Measurements from ENCODE around the gene YIPF5. TPM values are rescaled to one million over a fixed set of nuclear protein-coding genes. Genes with fewer than 3 reads are reported as not detected.

YIPF5 gene
- total and polyA plus RNA-seq, 7 donors = 12.3 to 44.6 (median 35.2) TPM

DNA sequence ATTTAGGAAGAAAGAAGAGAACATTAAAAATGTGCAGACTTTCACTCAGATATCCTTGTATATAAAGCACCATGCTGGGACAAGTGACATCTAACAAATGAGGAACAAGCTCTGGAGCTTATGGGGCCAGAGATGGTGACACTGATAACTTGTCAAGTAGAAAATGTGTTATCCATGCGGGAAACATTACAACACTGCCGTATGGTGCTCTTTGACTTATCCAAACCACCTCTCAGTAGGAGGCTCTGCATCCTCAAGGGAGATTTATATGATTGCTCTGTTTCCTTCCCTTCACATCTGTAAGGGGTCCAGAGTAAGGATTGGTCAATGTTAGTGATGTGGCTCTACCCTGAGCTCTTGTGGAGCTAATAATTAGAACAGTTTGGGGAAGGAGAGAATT is 23.7 kb upstream of the YIPF5 start:
- Histone ChIP-seq H3K4me3 (no peak overlapping the region), H3K36me3 (no peaks in the 10 kb centered on the region), H3K4me1 (no peaks in the 10 kb centered on the region), H3K27me3 (no peaks in the 10 kb centered on the region), H3K27ac (no peak overlapping the region), H3K9me3 (no peaks in the 10 kb centered on the region)
- no peak for DNase-seq
- intact Hi-C loops (cut with DNase I) = no loop called here
- TF ChIP-seq POLR2A (IDR thresholded peaks at IDR 0.05) (no peak), EP300 (IDR thresholded peaks at IDR 0.05) (no peak), CTCF (IDR thresholded peaks at IDR 0.05) (no peak), POLR2AphosphoS5 (IDR thresholded peaks at IDR 0.05) (no peak)
- 84 to 86% methylated on average over 2 of the region's 2 CpGs for WGBS, 2 donors

DNA sequence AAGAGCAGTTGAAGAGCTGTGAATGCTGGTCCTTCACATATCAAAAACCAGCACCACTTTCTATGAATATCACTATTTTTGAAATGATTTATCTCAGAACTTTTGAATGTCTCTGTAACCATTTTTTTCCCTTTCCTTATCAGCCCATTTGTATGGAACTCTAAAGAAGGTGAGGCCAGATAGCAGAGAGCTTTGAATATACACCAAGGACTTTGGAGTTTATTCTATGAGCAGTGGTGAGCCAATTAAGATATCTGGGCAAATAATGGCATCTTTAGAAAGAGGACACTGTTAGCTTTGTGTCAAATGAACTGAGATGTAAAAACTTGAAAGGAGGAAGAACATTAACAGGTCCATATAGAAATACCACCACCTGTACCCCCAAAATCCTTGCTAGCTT is 22.2 kb upstream of the YIPF5 start:
- DNase-seq = no peak
- no peak for TF ChIP-seq EP300 (IDR thresholded peaks at IDR 0.05)
- TF ChIP-seq POLR2AphosphoS5 (IDR thresholded peaks at IDR 0.05) = no peak
- no peak for TF ChIP-seq CTCF (IDR thresholded peaks at IDR 0.05)
- TF ChIP-seq POLR2A (IDR thresholded peaks at IDR 0.05) = no peak
- intact Hi-C loops (cut with DNase I) = no loop called here
- Histone ChIP-seq H3K9me3 (no peaks in the 10 kb centered on the region), H3K27me3 (no peaks in the 10 kb centered on the region), H3K27ac (no peak overlapping the region), H3K36me3 (no peaks in the 10 kb centered on the region), H3K4me3 (no peak overlapping the region), H3K4me1 (peaks cover 0 to 7% (median 6%) of the 10 kb centered on the region in 4 donors)

DNA sequence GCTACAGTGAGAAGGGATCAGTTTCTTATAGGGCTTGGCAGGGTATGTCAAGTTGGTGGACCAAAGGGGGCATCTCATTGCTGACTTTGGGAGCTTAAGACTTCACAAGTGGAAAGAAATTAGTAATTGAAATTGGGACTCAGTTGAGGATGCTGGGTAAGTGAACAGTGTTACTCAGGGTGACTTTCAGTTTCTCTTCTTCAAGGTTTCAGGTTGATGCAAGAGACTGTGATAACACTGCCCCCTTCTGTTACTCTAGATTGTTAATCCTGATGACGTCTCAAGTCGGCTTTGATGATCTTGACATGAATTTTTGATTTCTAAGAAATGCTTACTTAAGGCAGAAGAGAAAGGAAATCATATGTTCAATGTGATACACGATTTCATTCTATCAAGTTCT is 21.5 kb upstream of the YIPF5 start:
- Histone ChIP-seq H3K9me3 (no peaks in the 10 kb centered on the region), H3K27me3 (no peaks in the 10 kb centered on the region), H3K27ac (no peak overlapping the region), H3K4me1 (peaks cover 0 to 11% (median 8%) of the 10 kb centered on the region in 4 donors), H3K36me3 (no peaks in the 10 kb centered on the region), H3K4me3 (no peak overlapping the region)
- DNase-seq = no peak
- peak in 1 of 4 experiments; percentile 10 for TF ChIP-seq CTCF (IDR thresholded peaks at IDR 0.05)
- TF ChIP-seq EP300 (IDR thresholded peaks at IDR 0.05) = no peak
- no peak for TF ChIP-seq POLR2A (IDR thresholded peaks at IDR 0.05)
- intact Hi-C loops (cut with DNase I) = no loop called here
- WGBS, 2 donors = 5 to 13% methylated on average over 3 of the region's 3 CpGs

DNA sequence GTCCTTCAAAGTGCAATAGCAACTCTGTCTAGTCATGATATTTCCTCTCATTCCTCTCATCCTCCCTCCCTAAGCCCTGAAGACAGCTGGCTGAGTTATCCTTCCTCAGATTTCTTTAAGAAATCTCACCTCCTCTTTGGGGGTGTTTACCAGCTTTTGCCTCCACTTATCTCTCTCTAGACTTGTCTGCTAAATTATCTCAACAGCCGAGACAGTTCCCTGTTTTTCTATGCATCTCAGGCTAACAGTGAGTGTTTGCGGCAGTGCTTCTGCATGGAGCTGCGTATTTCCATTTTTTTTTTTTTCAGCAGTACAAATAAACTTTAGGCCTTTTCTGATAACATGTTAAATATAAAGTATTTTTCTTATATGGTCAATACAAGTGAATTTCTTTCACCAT is 21.1 kb upstream of the YIPF5 start:
- Histone ChIP-seq H3K27me3 (no peaks in the 10 kb centered on the region), H3K9me3 (no peaks in the 10 kb centered on the region), H3K36me3 (no peaks in the 10 kb centered on the region), H3K4me3 (no peak overlapping the region), H3K4me1 (peaks cover 0 to 11% (median 8%) of the 10 kb centered on the region in 4 donors), H3K27ac (no peak overlapping the region)
- WGBS, 2 donors = 87 to 93% methylated on average over 3 of the region's 3 CpGs
- TF ChIP-seq POLR2A (IDR thresholded peaks at IDR 0.05) = no peak
- no peak for DNase-seq
- intact Hi-C loops (cut with DNase I) = no loop called here

DNA sequence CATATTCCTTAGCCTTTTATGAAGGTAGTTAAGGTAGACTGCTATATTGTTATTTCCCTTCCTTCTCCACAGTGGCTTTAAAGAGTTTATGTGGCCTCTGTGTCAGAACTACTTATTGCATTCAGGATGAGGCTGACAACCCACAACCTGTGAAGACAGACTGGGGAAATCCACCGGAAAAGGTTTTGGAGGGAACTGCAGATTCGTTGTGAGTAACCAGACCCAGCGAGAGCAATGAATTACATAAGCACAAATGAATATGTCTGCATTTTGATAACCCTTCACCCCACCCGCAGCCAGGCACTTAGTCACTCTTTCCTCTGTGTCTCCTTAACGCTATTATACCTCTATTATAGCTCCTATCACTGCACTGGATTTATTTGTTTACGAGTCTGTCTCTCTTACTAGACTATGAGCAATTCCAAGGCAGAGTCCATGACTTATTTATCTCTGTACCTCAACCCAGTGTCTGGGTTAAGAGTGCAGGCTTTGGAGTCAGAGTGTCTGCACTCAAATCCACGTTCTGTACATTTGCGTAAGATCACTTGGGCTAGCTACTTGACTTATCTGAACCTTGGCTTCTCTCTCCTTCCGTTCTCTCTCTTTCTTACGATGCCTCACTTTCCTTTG is 19.5 kb upstream of the YIPF5 start:
- Histone ChIP-seq H3K27ac (no peak overlapping the region), H3K27me3 (no peaks in the 10 kb centered on the region), H3K9me3 (no peaks in the 10 kb centered on the region), H3K36me3 (no peaks in the 10 kb centered on the region), H3K4me3 (no peak overlapping the region), H3K4me1 (peaks cover 0 to 11% (median 8%) of the 10 kb centered on the region in 4 donors)
- TF ChIP-seq EP300 (IDR thresholded peaks at IDR 0.05) (no peak), POLR2A (IDR thresholded peaks at IDR 0.05) (no peak), POLR2AphosphoS5 (IDR thresholded peaks at IDR 0.05) (no peak), CTCF (IDR thresholded peaks at IDR 0.05) (no peak)
- 29 to 47% methylated on average over 10 of the region's 10 CpGs for WGBS, 2 donors
- intact Hi-C loops (cut with DNase I) = no loop called here
- no peak for DNase-seq
